GM12891 (cell line): ENCODE measurements around the gene FIGN.

ENCODE experiments used
- POLR2A ChIP-seq: IDR thresholded peaks from 2 replicates; pipeline ENCODE4 v1.6.1; 2011; ENCODE audit warnings: low read depth, low read length, control low read depth
- SPI1 ChIP-seq: IDR thresholded peaks from 2 replicates; pipeline ENCODE4 v1.6.1; 2011; ENCODE audit warnings: low read depth, low read length, control low read depth

- TF ChIP-seq SPI1 (no peak), POLR2A (no peak)
Measured at GRCh38 chr2:163715199-163715598, 20.6 kb downstream of the FIGN start.
